Measurements from ENCODE around the gene DCUN1D2.

Gene DCUN1D2

DNA sequence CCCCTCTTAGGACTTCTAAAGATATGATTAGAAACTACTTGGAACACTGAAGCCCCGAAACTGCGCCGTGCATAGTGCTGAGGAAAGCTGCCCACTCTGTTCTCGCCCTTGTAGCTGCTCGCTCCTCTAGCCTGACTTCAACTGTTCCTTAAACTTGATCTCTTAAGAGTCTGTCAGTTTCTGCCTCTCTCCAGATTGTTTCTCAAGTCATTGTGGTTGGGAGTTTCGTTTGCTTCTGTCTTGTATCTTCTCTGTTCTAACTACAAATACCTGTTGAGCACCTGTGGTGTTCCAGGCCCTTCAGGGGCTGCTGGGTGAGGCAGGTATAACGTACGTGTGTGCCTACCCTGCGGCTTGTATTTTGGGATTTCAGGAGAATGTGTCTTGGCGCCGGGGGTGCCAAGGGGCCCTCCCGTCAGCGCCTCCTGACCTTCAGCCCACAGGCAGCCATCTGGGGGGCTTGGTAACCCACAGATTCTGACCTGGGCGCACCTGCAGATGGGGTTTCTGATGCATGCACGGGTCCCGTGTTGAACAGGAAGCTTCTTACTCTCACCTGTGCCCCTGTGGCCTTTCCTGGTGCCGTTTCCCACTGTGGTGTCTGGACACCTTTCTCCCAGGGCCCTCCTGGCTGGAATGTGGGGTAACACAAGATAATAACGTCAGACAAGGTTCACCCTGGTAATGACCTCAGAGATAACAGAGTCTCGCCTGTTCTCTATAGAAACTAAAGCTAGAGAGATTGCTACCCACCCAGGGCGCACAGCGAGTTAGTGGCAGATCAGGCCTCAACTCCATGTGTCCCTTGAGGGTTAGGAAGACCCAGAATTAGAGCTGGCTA is 17.2 kb upstream of the DCUN1D2 start:
- TF ChIP-seq, protein P1, sequence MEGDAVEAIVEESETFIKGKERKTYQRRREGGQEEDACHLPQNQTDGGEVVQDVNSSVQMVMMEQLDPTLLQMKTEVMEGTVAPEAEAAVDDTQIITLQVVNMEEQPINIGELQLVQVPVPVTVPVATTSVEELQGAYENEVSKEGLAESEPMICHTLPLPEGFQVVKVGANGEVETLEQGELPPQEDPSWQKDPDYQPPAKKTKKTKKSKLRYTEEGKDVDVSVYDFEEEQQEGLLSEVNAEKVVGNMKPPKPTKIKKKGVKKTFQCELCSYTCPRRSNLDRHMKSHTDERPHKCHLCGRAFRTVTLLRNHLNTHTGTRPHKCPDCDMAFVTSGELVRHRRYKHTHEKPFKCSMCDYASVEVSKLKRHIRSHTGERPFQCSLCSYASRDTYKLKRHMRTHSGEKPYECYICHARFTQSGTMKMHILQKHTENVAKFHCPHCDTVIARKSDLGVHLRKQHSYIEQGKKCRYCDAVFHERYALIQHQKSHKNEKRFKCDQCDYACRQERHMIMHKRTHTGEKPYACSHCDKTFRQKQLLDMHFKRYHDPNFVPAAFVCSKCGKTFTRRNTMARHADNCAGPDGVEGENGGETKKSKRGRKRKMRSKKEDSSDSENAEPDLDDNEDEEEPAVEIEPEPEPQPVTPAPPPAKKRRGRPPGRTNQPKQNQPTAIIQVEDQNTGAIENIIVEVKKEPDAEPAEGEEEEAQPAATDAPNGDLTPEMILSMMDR (IDR thresholded peaks at IDR 0.05; ENCODE audit: unreplicated experiment in 3 of 3), result no peak
- Mint-ChIP-seq H3K27ac (peak overlapping the region in 2 of 3 experiments; percentile 21 to 61), H3K27me3 (ENCODE audit: low read depth) (no peaks in the 10 kb centered on the region), H3K36me3 (ENCODE audit: low read depth) (peaks cover 47% of the 10 kb centered on the region), H3K4me1 (peaks cover 3% of the 10 kb centered on the region), H3K9me3 (no peaks in the 10 kb centered on the region), H3K4me3 (no peak overlapping the region)

DNA sequence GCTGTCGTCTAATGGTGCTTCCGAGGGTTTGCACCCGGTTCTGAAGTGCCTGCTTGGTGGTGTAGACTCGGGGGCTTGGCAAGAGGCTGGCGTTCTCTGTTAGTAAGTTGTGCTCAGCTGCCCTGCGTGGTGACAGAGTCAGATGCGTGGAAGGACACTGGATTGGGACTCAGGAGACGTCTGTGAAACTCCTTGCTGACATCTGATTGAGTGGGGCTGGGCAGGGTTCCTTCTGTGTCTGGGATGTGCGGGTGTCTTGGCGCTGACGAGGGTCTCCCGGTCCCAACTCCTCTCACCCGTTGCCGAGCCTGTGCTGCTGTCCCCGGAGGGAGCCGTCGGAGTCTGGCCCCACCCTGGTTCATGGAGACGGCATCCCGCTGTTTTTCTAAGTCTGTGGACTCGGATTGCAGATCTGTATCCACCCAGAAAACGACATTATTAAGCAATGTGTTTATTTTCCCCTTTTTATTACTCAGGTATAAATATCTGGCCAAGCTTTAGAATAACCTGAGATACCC is 16.4 kb upstream of the DCUN1D2 start:
- Mint-ChIP-seq H3K36me3 (ENCODE audit: low read depth) (peaks cover 42% of the 10 kb centered on the region), H3K4me3 (no peak overlapping the region), H3K27ac (peak overlapping the region in 2 of 3 experiments; percentile 61), H3K27me3 (ENCODE audit: low read depth) (no peaks in the 10 kb centered on the region), H3K4me1 (no peaks in the 10 kb centered on the region), H3K9me3 (no peaks in the 10 kb centered on the region)
- TF ChIP-seq, protein P1 (IDR thresholded peaks at IDR 0.05; ENCODE audit: unreplicated experiment in 3 of 3), result no peak

DNA sequence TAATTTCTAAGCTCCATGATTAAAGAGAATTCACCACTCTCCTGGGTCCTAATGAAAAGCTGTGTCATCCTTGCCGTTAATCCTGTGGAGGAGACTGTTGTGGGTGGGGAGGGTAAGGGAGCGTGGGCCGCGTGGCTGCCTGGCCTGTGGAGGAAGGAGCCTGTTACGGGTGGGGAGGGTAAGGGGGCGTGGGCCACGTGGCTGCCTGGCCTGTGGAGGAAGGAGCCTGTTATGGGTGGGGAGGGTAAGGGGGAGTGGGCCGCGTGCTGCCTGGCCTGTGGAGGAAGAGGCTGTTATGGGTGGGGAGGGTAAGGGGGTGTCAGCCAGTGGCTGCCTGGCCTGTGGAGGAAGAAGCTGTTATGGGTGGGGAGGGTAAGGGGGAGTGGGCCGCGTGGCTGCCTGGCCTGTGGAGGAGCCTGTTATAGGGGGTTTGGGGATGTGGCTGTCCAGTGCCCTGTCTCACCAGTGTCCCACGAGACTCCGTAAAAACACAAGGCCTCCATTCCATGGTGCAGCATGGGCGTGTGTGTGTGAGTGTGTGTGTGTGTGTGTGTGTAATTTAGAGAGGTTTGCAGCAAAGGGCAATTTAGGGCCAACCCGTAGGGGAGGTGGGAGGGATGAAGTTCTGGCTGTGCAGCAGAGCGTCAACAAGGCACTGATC is 15.6 kb upstream of the DCUN1D2 start:
- TF ChIP-seq, protein P1 (IDR thresholded peaks at IDR 0.05; ENCODE audit: unreplicated experiment in 3 of 3), result no peak
- no peaks in the 10 kb centered on the region for H3K27me3 Mint-ChIP-seq (ENCODE audit: low read depth)

DNA sequence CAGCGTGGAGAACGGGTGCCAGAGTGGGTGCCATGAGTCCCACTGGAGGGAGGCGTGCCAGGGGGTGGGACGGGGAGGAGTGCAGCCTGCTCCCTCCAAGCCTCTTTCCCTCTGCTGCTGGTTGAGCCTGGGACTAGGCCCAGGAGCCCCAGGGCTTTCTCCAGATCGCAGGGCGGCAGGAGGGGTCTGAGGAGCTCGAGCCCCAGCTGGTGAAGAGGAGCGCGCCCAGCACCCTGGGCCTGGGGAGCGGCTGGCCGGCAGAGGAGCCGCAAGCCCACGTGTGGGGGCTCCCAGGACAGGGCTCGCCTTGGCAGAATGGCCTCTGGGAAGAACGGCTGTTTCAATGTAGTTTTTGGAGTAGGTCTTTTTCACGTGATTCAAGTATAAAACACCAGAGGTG is 12.2 kb upstream of the DCUN1D2 start:
- Mint-ChIP-seq H3K27me3 (ENCODE audit: low read depth) (no peaks in the 10 kb centered on the region), H3K4me1 (no peaks in the 10 kb centered on the region), H3K4me3 (no peak overlapping the region), H3K27ac (no peak overlapping the region), H3K36me3 (ENCODE audit: low read depth) (peaks cover 58% of the 10 kb centered on the region), H3K9me3 (no peaks in the 10 kb centered on the region)
- TF ChIP-seq, protein P1 (IDR thresholded peaks at IDR 0.05; ENCODE audit: unreplicated experiment in 3 of 3), result no peak

More for the DNA sequence above, 15.6 kb upstream of the DCUN1D2 start:
- H3K27ac Mint-ChIP-seq, result peak overlapping the region in 2 of 3 experiments; percentile 61
- H3K36me3 Mint-ChIP-seq (ENCODE audit: low read depth), result peaks cover 49% of the 10 kb centered on the region
- no peak overlapping the region for H3K4me3 Mint-ChIP-seq
- no peaks in the 10 kb centered on the region for H3K4me1 Mint-ChIP-seq
- H3K9me3 Mint-ChIP-seq, result no peaks in the 10 kb centered on the region

DNA sequence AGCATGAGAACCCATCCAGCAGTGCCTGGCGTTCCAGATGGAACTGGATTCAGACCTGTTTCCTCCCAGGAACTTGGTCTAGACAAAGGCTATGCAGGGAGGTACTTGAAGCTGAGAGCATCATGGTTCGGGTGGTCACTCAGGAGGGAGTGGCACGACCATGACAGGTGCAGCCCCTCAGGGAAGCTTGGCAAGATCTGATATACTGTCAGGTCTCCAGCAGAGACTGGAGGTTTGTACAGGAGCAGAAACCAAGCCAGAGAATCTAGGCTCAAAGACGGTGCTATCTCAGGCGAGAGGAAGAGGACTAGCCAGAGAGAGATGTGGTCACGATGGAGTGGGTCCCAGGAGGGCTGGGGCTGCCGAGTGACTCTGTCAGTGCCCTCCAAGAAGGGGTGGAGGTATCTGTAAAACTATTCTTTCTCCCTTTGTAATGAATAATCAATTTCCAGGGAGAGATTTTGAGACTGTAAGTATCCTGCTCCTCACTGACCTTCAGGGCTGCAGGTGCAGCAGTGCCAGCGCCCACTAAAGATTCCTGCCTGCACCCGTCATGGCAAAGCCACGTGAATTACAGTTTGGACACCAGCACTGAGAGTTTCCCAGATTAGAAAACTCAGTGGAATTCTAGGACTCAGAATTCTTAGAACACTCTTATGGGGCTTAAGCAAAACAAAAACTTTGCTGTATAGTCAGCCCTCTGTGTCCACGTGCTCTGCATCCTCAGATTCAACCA is 10.2 kb upstream of the DCUN1D2 start:
- H3K4me3 Mint-ChIP-seq, result no peak overlapping the region
- no peak overlapping the region for H3K27ac Mint-ChIP-seq
- no peaks in the 10 kb centered on the region for H3K27me3 Mint-ChIP-seq (ENCODE audit: low read depth)
- H3K4me1 Mint-ChIP-seq, result peaks cover 4% of the 10 kb centered on the region
- peaks cover 66% of the 10 kb centered on the region for H3K36me3 Mint-ChIP-seq (ENCODE audit: low read depth)
- TF ChIP-seq, protein P1 (IDR thresholded peaks at IDR 0.05; ENCODE audit: unreplicated experiment in 3 of 3), result no peak
- no peaks in the 10 kb centered on the region for H3K9me3 Mint-ChIP-seq
